Coronary artery (tissue), 2 donors: Measurements from ENCODE around the gene SPDYE3.
A peak's percentile ranks its signal among the peaks of the same experiment; 100 is the strongest.
"Not testable (repeated sequence)": the region's sequence is repeated elsewhere in the genome, so short reads cannot be mapped to it uniquely, and the experiment has no call there.

ENCODE experiments used
- DNase-seq: peaks from one replicate; pipeline ENCODE4 v3.0.0-alpha.2; 2017; ENCODE audit warnings: low spot score
- H3K27ac ChIP-seq, 2 donors: fragments of 200-600 bp; sonication (generic); one replicate each; pipeline ENCODE4 v1.5.1; 2016 to 2019
- H3K4me3 ChIP-seq: fragments of 200-600 bp; sonication (generic); 2 replicates; pipeline ENCODE4 v1.5.1; 2016; ENCODE audit warnings: mild to moderate bottlenecking, moderate library complexity
- CTCF ChIP-seq: fragments of 200-600 bp; sonication (generic); IDR thresholded peaks from one replicate; pipeline ENCODE4 v1.5.1; 2019; ENCODE audit warnings: antibody characterized with exemption

Gene SPDYE3

GRCh38 chr7:100307402-100307801 lies at the start of gene SPDYE3:
SPDYE3 (plus strand) TSS chr7:100307702; CDS start chr7:100307886, 184 bp downstream.
- DNase-seq, H3K4me3 ChIP-seq, H3K27ac ChIP-seq: not testable (repeated sequence)

- not testable (repeated sequence) for H3K27ac ChIP-seq, DNase-seq, H3K4me3 ChIP-seq
These were observed 47.5 kb upstream of the SPDYE3 start for GRCh38 chr7:100259984-100260383.

- H3K4me3 ChIP-seq, DNase-seq, H3K27ac ChIP-seq: not testable (repeated sequence)
These were observed 44.6 kb upstream of the SPDYE3 start for GRCh38 chr7:100262896-100263295.

- not testable (repeated sequence) for DNase-seq, H3K4me3 ChIP-seq, H3K27ac ChIP-seq
These were observed 43.3 kb upstream of the SPDYE3 start for GRCh38 chr7:100264223-100264622.

GRCh38 chr7:100264669-100265165 lies 42.8 kb upstream of the SPDYE3 start:
- DNase-seq, H3K4me3 ChIP-seq: not testable (repeated sequence)
- peak overlapping the region in 1 of 2 donors; percentile 22 for H3K27ac ChIP-seq

GRCh38 chr7:100265851-100266250 lies 41.7 kb upstream of the SPDYE3 start:
- not testable (repeated sequence) for H3K27ac ChIP-seq, H3K4me3 ChIP-seq, DNase-seq

GRCh38 chr7:100266576-100267354 lies 40.7 kb upstream of the SPDYE3 start:
- no peak for TF ChIP-seq CTCF
- no peak overlapping the region for H3K27ac ChIP-seq

GRCh38 chr7:100267648-100268047 lies 39.9 kb upstream of the SPDYE3 start:
- DNase-seq: no peak
- Histone ChIP-seq H3K4me3 (no peak overlapping the region), H3K27ac (no peak overlapping the region)
- no peak for TF ChIP-seq CTCF

More at GRCh38 chr7:100266576-100267354, 40.7 kb upstream of the SPDYE3 start:
- no peak overlapping the region for H3K4me3 ChIP-seq
- no peak for DNase-seq

GRCh38 chr7:100268882-100269281 lies 38.6 kb upstream of the SPDYE3 start:
- H3K27ac ChIP-seq, DNase-seq, H3K4me3 ChIP-seq: not testable (repeated sequence)

GRCh38 chr7:100269306-100270045 lies 38.0 kb upstream of the SPDYE3 start:
- H3K4me3 ChIP-seq, DNase-seq, H3K27ac ChIP-seq: not testable (repeated sequence)

GRCh38 chr7:100270046-100270918 lies 37.2 kb upstream of the SPDYE3 start:
- Histone ChIP-seq H3K27ac (peak overlapping the region in 1 of 2 donors; percentile 56), H3K4me3 (peak overlapping the region; percentile 91)
- not testable (repeated sequence) for DNase-seq

- not testable (repeated sequence) for DNase-seq
- H3K4me3 ChIP-seq: peak overlapping the region; percentile 91
- H3K27ac ChIP-seq: peak overlapping the region in 1 of 2 donors; percentile 79
These were observed 36.4 kb upstream of the SPDYE3 start for GRCh38 chr7:100270941-100271593.
